HG02840 (cell line): Measurements from ENCODE around the gene MATCAP1.

Source experiments
- ATAC-seq: cut with Tn5 transposase; IDR thresholded peaks from one replicate; pipeline ENCODE4 v1.9.1; 2021; ENCODE audit warnings: mild to moderate bottlenecking, moderate library complexity, moderate number of reproducible peaks; ENCODE audit not compliant: unreplicated experiment, low FRiP score

MATCAP1 gene

GRCh38 chr16:67208154-67208896 is 24.6 kb upstream of the MATCAP1 start:
- no peak for ATAC-seq

- no peak for ATAC-seq
Observed at GRCh38 chr16:67207249-67208091, 23.7 kb upstream of the MATCAP1 start.

GRCh38 chr16:67206838-67207248 is 23.1 kb upstream of the MATCAP1 start:
- no peak for ATAC-seq

GRCh38 chr16:67206129-67206837 is 22.5 kb upstream of the MATCAP1 start:
- ATAC-seq = no peak

- no peak for ATAC-seq
Observed at GRCh38 chr16:67204076-67204475, 20.3 kb upstream of the MATCAP1 start.

GRCh38 chr16:67202956-67203493 is 19.3 kb upstream of the MATCAP1 start:
- no peak for ATAC-seq

- no peak for ATAC-seq
Observed at GRCh38 chr16:67202426-67202825, 18.7 kb upstream of the MATCAP1 start.

- no peak for ATAC-seq
Observed at GRCh38 chr16:67201411-67202345, 17.9 kb upstream of the MATCAP1 start.

GRCh38 chr16:67200491-67200890 is 16.7 kb upstream of the MATCAP1 start:
- no peak for ATAC-seq

GRCh38 chr16:67199808-67200198 is 16.0 kb upstream of the MATCAP1 start:
- no peak for ATAC-seq

- no peak for ATAC-seq
Observed at GRCh38 chr16:67199011-67199807, 15.4 kb upstream of the MATCAP1 start, which contains the start of gene ELMO3. TSS of gene ELMO3 (plus strand) at chr16:67199131. CDS start at chr16:67199327, 196 bp downstream.

- ATAC-seq = no peak
Observed at GRCh38 chr16:67198238-67198734, 14.5 kb upstream of the MATCAP1 start.

GRCh38 chr16:67197704-67198103 is 13.9 kb upstream of the MATCAP1 start:
- no peak for ATAC-seq

- ATAC-seq = no peak
Observed at GRCh38 chr16:67196881-67197280, 13.1 kb upstream of the MATCAP1 start.

GRCh38 chr16:67195676-67196075 is 11.9 kb upstream of the MATCAP1 start:
- no peak for ATAC-seq

GRCh38 chr16:67194260-67194659 is 10.5 kb upstream of the MATCAP1 start:
- ATAC-seq = no peak

- ATAC-seq = no peak
Observed at GRCh38 chr16:67193536-67193935, 9.8 kb upstream of the MATCAP1 start.

- ATAC-seq = no peak
Observed at GRCh38 chr16:67192781-67193361, 9.1 kb upstream of the MATCAP1 start.
